Bronchial epithelial cell (primary cell): ENCODE data around the gene INPP5B. TPM values are rescaled to one million over a fixed set of nuclear protein-coding genes. Genes with fewer than 3 reads are reported as not detected.

ENCODE experiments used
- DNase-seq: peaks from one replicate; pipeline ENCODE4 v3.0.0-alpha.2; 2010; ENCODE audit warnings: low read depth
- FAIRE-seq: peaks from 2 replicates; lab custom pipeline; 2011; peaks lifted over from hg19 to GRCh38; lab: Jason Lieb, UNC
- H3K27me3 ChIP-seq: 2 replicates; pipeline ENCODE4 v1.5.1; 2011; ENCODE audit warnings: low read length; ENCODE audit not compliant: control insufficient read depth, insufficient read depth
- H3K36me3 ChIP-seq: 2 replicates; pipeline ENCODE4 v1.5.1; 2011; ENCODE audit warnings: low read length; ENCODE audit not compliant: control insufficient read depth, insufficient read depth
- H3K4me3 ChIP-seq: 2 replicates; pipeline ENCODE4 v1.5.1; 2011; ENCODE audit warnings: mild to moderate bottlenecking, low read depth, low read length, control low read depth
- CTCF ChIP-seq: IDR thresholded peaks from 2 replicates; pipeline ENCODE4 v1.5.1; 2011; ENCODE audit warnings: mild to moderate bottlenecking, moderate library complexity, low read length, control low read depth, inconsistent platforms; ENCODE audit not compliant: insufficient read depth, severe bottlenecking
- total RNA-seq: library from RNA; depleted of rRNA; stranded (reverse); fragments of >200 nt; gene quantifications from 2 replicates; pipeline ENCODE4 v1.2.1, GENCODE V29; 2014

Gene INPP5B
- total RNA-seq, 1 donor from 2014 or later: 8.4 TPM

GRCh38 chr1:37862330-37862729 lies 84.5 kb downstream of the INPP5B start:
- FAIRE-seq: no peak
- Histone ChIP-seq H3K27me3 (no peaks in the 10 kb centered on the region), H3K36me3 (peaks cover under 1% of the 10 kb centered on the region), H3K4me3 (no peak overlapping the region)
- TF ChIP-seq CTCF: no peak
- peak; percentile 95 for DNase-seq

GRCh38 chr1:37861151-37861550 lies 85.7 kb downstream of the INPP5B start:
- Histone ChIP-seq H3K27me3 (no peaks in the 10 kb centered on the region), H3K36me3 (peaks cover 5% of the 10 kb centered on the region), H3K4me3 (no peak overlapping the region)
- TF ChIP-seq CTCF: no peak
- FAIRE-seq (no peak), DNase-seq (peak; percentile 71)

GRCh38 chr1:37860346-37860666 lies 86.5 kb downstream of the INPP5B start:
- no peaks in the 10 kb centered on the region for H3K27me3 ChIP-seq
- TF ChIP-seq CTCF: no peak
- peaks cover 5% of the 10 kb centered on the region for H3K36me3 ChIP-seq
- DNase-seq (no peak), FAIRE-seq (no peak)
- H3K4me3 ChIP-seq: peak overlapping the region; percentile 99

GRCh38 chr1:37859507-37860345 lies 87.1 kb downstream of the INPP5B start, which contains the start of gene MTF1:
TSS of gene MTF1 (minus strand) at chr1:37859592. CDS start at chr1:37857658, 1,934 bp downstream.
- no peak for FAIRE-seq
- no peaks in the 10 kb centered on the region for H3K27me3 ChIP-seq
- H3K36me3 ChIP-seq: peaks cover 6% of the 10 kb centered on the region
- DNase-seq: peak; percentile 92
- H3K4me3 ChIP-seq: peak within 1 kb of the TSS; percentile 99
- peak; percentile 87 for TF ChIP-seq CTCF

GRCh38 chr1:37858931-37859506 lies 87.8 kb downstream of the INPP5B start:
- H3K36me3 ChIP-seq: peaks cover 6% of the 10 kb centered on the region
- no peak for TF ChIP-seq CTCF
- H3K4me3 ChIP-seq: peak overlapping the region; percentile 99
- no peaks in the 10 kb centered on the region for H3K27me3 ChIP-seq
- no peak for FAIRE-seq
- no peak for DNase-seq
